GM12878 (cell line): ENCODE measurements around the gene GALNT17. TPM values are rescaled to one million over a fixed set of nuclear protein-coding genes. Genes with fewer than 3 reads are reported as not detected.

ENCODE experiments used
- ATAC-seq: fragments of 200-7000 bp; cut with Tn5 transposase; 3 replicates; pipeline ENCODE4 v1.9.1; 2020; ENCODE audit warnings: mild to moderate bottlenecking, moderate library complexity
- BruUV-seq: library from RNA; stranded (reverse); fragments of 400-500 nt; replicated peaks from 2 replicates; lab custom pipeline; 2021; lab: Mats Ljungman, UMichigan
- CTCF ChIA-PET: fragments of 300-600 bp; sonication (Branson Sonifier 250); formaldehyde crosslinking; extraction: SDS; loops from one replicate; lab custom pipeline; 2021; ENCODE audit warnings: inconsistent platforms; lab: Yijun Ruan, JAX
- POLR2A ChIA-PET: fragments of 350-600 bp; formaldehyde crosslinking; extraction: SDS; loops from one replicate; lab custom pipeline; 2021; ENCODE audit warnings: inconsistent platforms; lab: Charles Lee
- RAD21 ChIA-PET: fragments of 300-600 bp; sonication (Branson Sonifier 250); formaldehyde crosslinking; loops from one replicate; lab custom pipeline; 2023; ENCODE audit warnings: antibody characterized with exemption; ENCODE audit not compliant: unreplicated experiment; lab: Charles Lee
- SMC1A ChIA-PET: fragments of 300-600 bp; sonication (Branson Sonifier 250); formaldehyde crosslinking; loops from one replicate; lab custom pipeline; 2023; ENCODE audit not compliant: unreplicated experiment, uncharacterized antibody; lab: Charles Lee
- DNase-seq: peaks from one replicate; pipeline ENCODE4 v3.0.0-alpha.2; 2011; ENCODE audit warnings: low read depth, low spot score
- FAIRE-seq: peaks from 3 replicates; lab custom pipeline; 2011; peaks lifted over from hg19 to GRCh38; lab: Jason Lieb, UNC
- H2AFZ ChIP-seq: 2 replicates; pipeline ENCODE4 v1.6.0; 2011; ENCODE audit warnings: low read depth, low read length, control low read depth; ENCODE audit not compliant: control insufficient read depth
- H3K27ac ChIP-seq: 2 replicates; pipeline ENCODE4 v1.5.1; 2011; ENCODE audit warnings: control low read depth; ENCODE audit not compliant: control insufficient read depth, insufficient read depth
- H3K27me3 ChIP-seq, 2 experiments: replicated peaks in 1 of 2; 2 replicates each; pipeline versions ENCODE4 v1.6.0 to v1.6.1; 2011; ENCODE audit warnings: low read length in 1 of 2; ENCODE audit not compliant: control insufficient read depth in 2 of 2, insufficient read depth in 2 of 2
- H3K36me3 ChIP-seq, 2 experiments: 2 replicates each; pipeline ENCODE4 v1.5.1; 2011; ENCODE audit warnings: low read length in 1 of 2; ENCODE audit not compliant: control insufficient read depth in 2 of 2, insufficient read depth in 2 of 2
- H3K4me1 ChIP-seq: 2 replicates; pipeline ENCODE4 v1.6.1; 2011; ENCODE audit warnings: mild to moderate bottlenecking, low read length, moderate library complexity, mixed read lengths; ENCODE audit not compliant: control insufficient read depth, insufficient read depth
- H3K4me2 ChIP-seq: 2 replicates; pipeline ENCODE4 v1.6.0; 2011; ENCODE audit warnings: control low read depth; ENCODE audit not compliant: control insufficient read depth, insufficient read depth
- H3K4me3 ChIP-seq: fragments of 200-600 bp; sonication (generic); 2 replicates; pipeline ENCODE4 v1.5.1; 2016
- H3K79me2 ChIP-seq: 2 replicates; pipeline ENCODE4 v1.6.0; 2011; ENCODE audit warnings: low read length; ENCODE audit not compliant: control insufficient read depth, insufficient read depth
- H3K9ac ChIP-seq: 2 replicates; pipeline ENCODE4 v1.8.0; 2011; ENCODE audit warnings: low read length, control low read depth, mixed read lengths; ENCODE audit not compliant: control insufficient read depth, insufficient read depth
- H3K9me3 ChIP-seq: replicated peaks from 3 replicates; pipeline ENCODE4 v1.5.1; 2011; ENCODE audit warnings: mild to moderate bottlenecking, low read length; ENCODE audit not compliant: control insufficient read depth, insufficient read depth
- H4K20me1 ChIP-seq: 2 replicates; pipeline ENCODE4 v1.6.0; 2011; ENCODE audit not compliant: control insufficient read depth, insufficient read depth
- IRF4 ChIP-seq: IDR thresholded peaks from 2 replicates; pipeline ENCODE4 v1.6.1; 2011; ENCODE audit warnings: low read depth, low read length
- POLR2AphosphoS5 ChIP-seq: IDR thresholded peaks from 2 replicates; pipeline ENCODE4 v1.6.1; 2011; ENCODE audit warnings: mild to moderate bottlenecking, low read length, inconsistent platforms
- REST ChIP-seq: IDR thresholded peaks from 2 replicates; pipeline ENCODE4 v1.6.1; 2012; ENCODE audit warnings: mild to moderate bottlenecking, low read depth, low read length
- ZNF592 ChIP-seq: fragments of 450-650 bp; IDR thresholded peaks from 2 replicates; pipeline ENCODE4 v1.6.1; 2017; ENCODE audit warnings: mild to moderate bottlenecking, moderate library complexity
- ZNF622 ChIP-seq: fragments of 450-650 bp; IDR thresholded peaks from 2 replicates; pipeline ENCODE4 v1.6.1; 2017; ENCODE audit warnings: mild to moderate bottlenecking, inconsistent platforms
- WGBS: methylation state at CpG from one replicate; pipeline ENCODE4 v1.1.6; 2016; ENCODE audit warnings: low lambda C conversion rate; ENCODE audit not compliant: insufficient replicate concordance, insufficient coverage; ENCODE audit errors: missing lambda C conversion rate; 5-methylcytosine and 5-hydroxymethylcytosine counted together
- in situ Hi-C: fragments of 300-500 bp; cut with MboI; formaldehyde crosslinking; loops from 9 replicates; pipeline ENCODE4 v1.14.3; 2018; ENCODE audit warnings: mixed read lengths
- intact Hi-C: fragments of 100-400 bp; cut with micrococcal nuclease; formaldehyde crosslinking; loops from one replicate; pipeline ENCODE4 v1.14.2; 2022; ENCODE audit not compliant: unreplicated experiment
- polyA plus RNA-seq, 11 experiments: library from polyadenylated mRNA; depleted of rRNA in 4 of 11; unstranded in 6 of 11; stranded (reverse) in 5 of 11; fragments of >200 nt; fragmentation: Nextera tagmentation in 4 of 11; fragmentation: Illumina TruSeq in 1 of 11; extraction: Ambion mirVana in 4 of 11; extraction: Trizol in 1 of 11; gene quantifications; 1 replicate in 1 of 11; 2 replicates in 10 of 11; pipeline versions ENCODE4 v1.2.1 to v1.2.3, GENCODE V29; 2011 to 2016; ENCODE audit warnings: inconsistent platforms in 2 of 11, missing spikeins in 2 of 11, low read depth in 1 of 11
- total RNA-seq, 4 experiments: library from RNA; depleted of rRNA in 3 of 4; stranded (reverse); fragments of >200 nt in 3 of 4; fragmentation: Illumina TruSeq in 1 of 4; extraction: Trizol in 1 of 4; gene quantifications; 2 replicates each; pipeline versions ENCODE4 v1.2.1 to v1.2.3, GENCODE V29; 2013 to 2021

GALNT17 gene
- total and polyA plus RNA-seq, 10 of the 15 experiments (the other 5 are each of a cell fraction or from before 2014, with no cell fraction given): 0.12 to 0.15 TPM; not detected in 8

GRCh38 chr7:71716690-71717089, 584.7 kb downstream of the GALNT17 start:
- Histone ChIP-seq H3K4me3 (no peak overlapping the region), H3K27me3 (no peaks in the 10 kb centered on the region), H2AFZ (no peak overlapping the region), H3K27ac (no peak overlapping the region), H3K9ac (no peak overlapping the region), H3K79me2 (no peaks in the 10 kb centered on the region), H3K9me3 (no peaks in the 10 kb centered on the region; the same call in 2 of the 3 replicates), H3K4me2 (no peak overlapping the region), H3K36me3 (no peaks in the 10 kb centered on the region), H3K4me1 (no peaks in the 10 kb centered on the region), H4K20me1 (no peaks in the 10 kb centered on the region)
- POLR2A ChIA-PET: no interaction called here
- CTCF ChIA-PET: no interaction called here
- RAD21 ChIA-PET: no interaction called here
- no TSS peak for BruUV-seq
- in situ Hi-C loops: no loop called here
- FAIRE-seq (no peak), DNase-seq (no peak), ATAC-seq (no peak)
- intact Hi-C loops: no loop called here
- WGBS: 13% methylated on average over 3 of the region's 3 CpGs
- SMC1A ChIA-PET: no interaction called here
- no peak for TF ChIP-seq ZNF622
- no peak for TF ChIP-seq IRF4
- no peak for TF ChIP-seq POLR2AphosphoS5
- no peak for TF ChIP-seq REST
- TF ChIP-seq ZNF592: no peak
